ENCODE measurements around the gene ARHGEF5.

- no peak for TF ChIP-seq POLR2A (IDR thresholded peaks at IDR 0.05)
- no peak for TF ChIP-seq CTCF (IDR thresholded peaks at IDR 0.05)
These were observed 47.9 kb downstream of the ARHGEF5 start for GRCh38 chr7:144403102-144403501.
